GM19238 (cell line): ENCODE results near the gene CHST11.

ENCODE experiments used
- DNase-seq: peaks from one replicate; pipeline ENCODE4 v3.0.0; 2011; ENCODE audit warnings: low spot score; ENCODE audit not compliant: insufficient read length

Gene CHST11

DNA sequence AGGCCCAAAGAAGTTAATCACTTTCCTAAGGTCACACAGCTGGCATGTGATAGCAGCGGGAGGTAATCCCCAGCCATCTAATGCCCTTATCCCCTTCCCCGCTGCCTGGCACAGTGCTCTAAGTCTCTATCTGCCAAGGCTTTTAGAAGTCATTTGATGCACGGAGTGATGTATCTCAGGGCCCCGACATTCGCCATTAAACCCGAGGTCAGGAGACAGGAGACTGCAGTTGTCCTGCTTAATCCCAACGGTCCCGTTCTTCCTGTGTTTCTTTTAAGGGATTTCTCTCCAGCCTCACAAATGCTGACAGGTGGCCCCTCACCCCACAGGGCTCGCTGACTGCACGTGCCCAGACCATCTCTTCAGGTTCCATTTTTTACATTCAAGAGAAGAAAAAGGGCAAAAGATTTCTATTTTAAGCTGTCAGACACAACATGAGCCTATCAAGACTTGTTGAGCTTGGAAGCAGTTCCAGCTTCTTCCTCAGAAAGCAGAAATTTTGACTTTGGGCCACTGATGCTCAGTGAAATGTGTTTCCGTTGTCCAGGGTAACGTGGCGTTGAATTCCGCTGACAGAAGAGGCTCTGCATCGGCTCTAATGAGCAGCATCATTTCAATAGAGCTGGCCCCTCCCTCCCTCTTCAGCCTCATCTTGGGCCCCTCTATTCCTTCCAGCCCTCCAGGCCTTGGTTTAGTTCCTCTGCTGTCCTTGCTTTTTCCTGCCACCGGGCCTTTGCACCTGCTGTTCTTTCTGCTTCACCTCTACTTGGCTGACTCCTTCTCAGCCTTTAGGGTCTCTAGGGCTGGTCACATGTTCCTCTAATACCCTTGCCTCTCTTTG, 171.5 kb downstream of the CHST11 start:
- no peak for DNase-seq

DNA sequence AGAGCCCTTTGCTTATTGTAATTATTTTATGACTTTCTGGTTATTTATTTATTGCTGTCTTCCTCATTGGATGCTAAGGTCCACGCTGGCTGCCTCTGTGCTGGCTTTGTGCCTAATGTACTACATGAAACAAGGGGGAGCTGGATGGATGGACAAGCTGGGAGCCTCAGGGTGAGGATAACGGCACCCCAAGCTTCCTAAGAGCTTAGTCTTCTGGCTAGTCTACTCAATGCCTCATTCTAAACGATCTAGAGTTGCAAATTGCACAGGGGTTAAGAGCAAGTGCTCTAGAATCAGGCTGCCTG, 172.0 kb downstream of the CHST11 start:
- DNase-seq, result no peak

DNA sequence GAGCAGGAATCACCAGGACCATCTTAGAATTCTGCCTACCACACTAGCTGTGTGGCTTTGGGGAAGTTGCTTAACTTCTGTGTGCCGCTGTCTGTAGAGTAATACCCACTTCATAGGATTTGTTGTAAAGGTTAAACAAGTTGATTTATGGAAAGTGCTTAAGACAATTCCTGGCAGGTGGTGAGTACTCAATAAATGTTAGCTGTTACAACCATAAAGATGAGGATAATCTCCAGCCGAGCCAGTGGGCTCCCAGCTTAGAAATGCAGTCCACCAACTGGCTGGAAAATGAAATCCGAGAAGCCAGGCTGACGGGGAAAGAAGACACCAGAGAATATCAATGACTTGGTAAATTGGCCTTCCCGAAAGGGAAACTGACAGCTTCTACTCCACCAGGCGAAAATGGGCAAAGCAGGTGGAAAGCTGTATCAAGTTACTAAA, 173.5 kb downstream of the CHST11 start:
- no peak for DNase-seq

DNA sequence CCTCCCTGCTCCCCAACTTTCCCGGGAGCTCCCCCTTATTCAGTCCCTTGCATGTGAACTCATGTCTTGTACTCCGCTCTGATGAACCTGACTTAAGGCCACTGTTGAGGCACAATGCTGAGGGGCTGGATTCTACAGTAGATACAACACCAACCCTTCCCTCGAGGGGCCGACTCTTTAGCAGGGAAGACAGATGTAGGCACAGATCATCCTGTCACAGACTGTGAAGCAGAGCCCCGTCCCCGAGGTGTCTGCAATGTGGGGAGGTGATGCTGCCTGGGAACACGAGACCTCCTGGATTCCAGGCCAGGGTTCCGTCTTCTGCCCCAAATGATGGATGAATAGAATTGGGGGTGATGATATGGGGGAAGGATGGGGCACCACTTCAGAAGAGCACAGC, 175.1 kb downstream of the CHST11 start:
- no peak for DNase-seq

DNA sequence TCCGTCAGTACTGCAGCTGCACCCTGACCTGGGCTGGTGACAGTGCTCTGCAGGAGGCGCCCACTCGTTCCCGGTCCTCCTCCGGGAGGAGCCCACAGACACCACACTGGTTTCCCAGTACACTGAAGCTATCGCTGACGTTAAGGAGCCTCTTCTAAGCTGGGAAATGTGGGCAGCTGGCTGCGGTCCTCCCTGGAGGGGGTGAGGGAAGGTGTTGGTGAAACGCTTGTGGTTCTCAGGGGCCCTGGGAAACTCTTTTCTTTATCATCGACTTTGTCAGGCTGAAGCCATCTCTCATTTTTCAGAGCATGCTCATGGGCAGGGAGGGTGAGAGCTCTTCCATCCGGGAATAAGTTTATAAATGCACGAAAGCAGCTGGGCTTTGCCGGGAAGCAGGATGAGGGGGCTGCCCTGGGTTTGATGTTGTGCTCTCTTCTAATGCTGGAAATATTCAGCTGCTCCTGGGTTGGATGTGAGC, 176.0 kb downstream of the CHST11 start:
- DNase-seq, result no peak

DNA sequence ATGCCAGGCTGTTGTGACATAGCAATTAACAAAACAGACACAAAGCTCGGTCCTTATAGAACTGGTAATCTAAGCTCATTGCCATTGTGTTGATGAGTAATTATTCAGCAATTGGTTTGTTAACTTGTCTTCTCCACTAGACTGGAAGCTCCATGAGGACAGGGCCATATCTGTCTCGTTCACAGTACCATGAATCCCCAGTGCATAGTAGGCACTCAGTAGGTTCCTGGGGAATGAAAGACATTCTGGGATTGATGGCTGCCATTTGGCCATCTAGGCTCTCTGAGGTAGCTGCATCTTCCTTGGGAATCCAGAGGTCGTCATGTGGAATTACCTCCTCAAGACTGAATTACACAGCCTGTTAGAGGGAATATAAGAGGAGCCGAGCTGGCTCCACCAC, 177.3 kb downstream of the CHST11 start:
- DNase-seq, result no peak

DNA sequence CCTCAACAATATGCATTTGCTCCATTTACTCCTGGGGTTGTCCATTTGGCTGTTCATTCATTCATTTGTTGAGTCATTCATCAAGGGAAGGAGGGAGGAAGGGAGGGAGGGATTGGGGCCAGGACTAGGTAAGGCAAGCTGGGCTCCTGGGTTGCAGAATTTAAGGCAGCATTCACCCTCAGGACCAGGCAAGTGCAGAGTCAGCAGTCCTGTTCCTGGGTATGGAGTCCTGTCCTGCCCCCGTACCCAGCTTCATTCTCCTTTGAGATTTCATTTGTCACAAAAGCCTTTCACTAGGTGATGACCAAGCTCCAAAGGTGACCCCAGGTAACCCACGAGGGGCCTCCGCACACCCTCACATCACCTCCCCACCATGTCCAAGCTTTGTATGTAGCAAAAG, 178.1 kb downstream of the CHST11 start:
- DNase-seq, result no peak

DNA sequence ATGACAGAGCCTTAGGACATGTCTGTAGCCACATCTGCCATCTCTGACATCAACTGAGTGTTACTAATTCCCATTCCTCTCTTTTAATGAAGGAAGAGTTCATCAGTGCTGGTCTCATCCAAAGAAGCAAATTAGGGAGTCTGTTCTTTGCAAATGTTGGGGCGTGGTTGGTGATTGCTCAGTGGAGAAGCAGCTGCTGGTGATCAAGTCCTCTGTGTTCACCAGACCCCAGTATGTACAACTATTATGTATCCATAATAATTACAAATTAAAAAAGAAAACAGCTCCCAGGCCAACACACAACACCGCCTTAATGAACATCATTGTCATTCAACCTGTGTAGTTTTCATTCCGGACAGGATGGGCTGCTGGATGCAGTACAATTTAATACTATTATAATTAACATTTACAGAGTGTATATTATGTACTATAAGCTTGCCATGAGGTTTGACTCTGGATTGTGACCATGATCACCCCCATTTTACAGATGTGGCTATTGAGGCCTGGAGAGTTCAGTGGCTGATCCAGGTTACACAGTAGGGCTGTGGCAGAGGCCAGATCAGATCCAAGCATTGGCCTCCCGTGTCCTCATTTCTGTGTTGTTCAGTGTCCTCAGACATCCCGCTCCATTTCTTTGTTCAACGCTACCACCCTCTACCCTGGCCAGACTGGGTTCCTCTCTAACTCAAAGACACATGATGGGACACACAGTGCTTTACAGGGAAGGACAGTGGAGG, 179.0 kb downstream of the CHST11 start:
- no peak for DNase-seq

DNA sequence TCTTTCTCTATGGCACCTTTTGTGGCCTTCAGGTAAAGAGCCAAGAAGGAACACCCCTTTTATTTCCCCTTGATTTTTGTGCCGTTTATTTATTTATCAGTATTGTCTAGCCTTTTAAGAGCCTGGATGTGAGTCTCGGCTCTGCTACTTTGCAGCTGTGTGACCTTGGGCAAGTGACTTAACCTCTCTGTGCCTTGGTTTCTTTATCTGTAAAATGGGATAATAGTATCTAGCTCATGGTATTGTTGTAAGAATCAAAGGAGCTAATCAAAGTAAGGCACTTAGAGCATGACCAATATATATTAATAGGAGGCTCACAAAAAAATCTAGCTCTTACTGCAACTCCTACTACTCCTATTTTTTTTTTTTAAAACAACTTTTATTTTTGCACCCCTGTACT, 179.7 kb downstream of the CHST11 start:
- no peak for DNase-seq

DNA sequence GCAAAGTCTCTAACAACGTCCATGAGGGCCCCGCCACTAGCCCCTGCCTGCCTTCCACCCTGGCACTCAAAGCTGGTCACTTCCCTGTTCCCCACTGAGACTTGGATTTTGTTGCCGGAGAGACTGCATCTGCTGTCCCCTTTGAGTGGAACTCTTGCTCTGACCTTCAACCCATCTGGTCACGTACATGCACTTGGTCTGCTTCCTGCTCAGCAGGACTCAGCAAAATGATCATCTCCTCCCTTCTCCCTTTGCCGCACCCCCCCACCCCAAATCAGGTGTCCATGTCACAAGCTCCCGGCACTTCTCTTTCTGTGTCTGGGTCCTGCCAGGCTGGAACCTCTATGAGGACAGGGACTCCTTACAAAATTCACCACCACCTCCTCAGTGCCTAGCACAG, 180.9 kb downstream of the CHST11 start:
- no peak for DNase-seq

DNA sequence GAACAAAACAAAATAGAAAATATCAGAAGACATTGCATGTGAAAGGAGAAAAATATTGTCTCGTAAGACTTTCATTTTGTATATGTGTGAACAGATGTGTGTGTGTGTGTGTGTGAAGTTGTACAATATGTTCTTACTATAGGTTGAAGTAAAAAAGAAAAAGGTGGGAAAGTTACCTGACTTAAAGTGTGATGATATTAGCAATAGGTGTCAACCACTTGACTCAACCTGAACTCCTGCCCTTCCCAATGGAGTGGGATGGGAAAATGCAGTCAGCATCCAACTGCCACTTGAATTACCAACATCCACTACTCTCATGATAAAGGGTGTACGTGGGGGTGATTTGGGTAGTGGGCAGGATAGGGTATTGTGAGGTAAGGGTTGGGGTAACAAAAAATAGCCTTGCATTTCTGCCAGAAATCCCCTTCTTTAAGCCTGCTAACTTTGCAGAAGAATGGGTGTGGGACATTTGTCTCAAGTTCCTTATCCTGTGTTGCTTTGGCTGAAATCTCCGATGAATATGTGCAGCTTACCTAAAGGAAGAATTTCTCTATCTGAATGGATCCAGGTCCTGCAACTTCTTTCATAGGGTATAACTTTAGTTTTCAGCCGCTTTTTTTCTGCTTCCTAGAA, 181.6 kb downstream of the CHST11 start:
- DNase-seq, result no peak

DNA sequence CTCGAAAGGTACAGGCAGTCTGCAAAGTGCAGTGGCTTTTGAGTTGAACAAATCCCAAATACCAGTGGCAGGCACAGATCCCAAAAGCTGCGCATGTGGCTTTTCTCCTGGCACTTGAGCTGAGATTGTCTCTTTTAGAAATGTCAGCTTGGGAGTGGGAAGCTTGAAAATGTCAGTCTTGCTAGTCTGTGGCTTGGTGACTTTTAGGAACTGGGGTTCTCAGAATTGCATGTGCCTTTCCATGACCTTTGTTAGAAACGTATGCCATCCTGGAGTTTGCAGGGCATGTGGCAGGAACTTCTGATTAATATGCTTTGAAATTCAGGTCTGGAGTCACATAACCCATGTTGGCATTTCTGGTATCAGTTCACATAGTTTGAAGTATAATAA, 182.1 kb downstream of the CHST11 start:
- DNase-seq, result no peak

DNA sequence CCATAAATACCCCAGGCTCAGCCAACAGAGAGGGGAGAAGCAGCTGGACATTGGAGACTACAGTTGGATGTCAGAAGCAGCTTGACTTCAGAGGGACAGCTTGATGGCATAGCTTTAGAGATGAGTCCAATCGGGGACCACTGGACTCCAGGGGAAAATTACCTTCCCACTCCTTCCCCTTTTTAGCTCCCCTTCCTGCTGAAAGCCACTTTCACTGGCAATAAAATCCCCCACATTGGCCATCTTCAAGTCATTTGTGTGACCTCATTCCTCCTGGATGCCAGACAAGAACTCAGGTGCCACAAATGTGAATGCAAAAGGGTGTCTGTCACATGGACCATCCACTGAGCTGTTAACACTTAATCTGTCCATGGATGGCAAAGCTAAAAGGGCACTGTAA, 184.2 kb downstream of the CHST11 start:
- DNase-seq, result no peak

DNA sequence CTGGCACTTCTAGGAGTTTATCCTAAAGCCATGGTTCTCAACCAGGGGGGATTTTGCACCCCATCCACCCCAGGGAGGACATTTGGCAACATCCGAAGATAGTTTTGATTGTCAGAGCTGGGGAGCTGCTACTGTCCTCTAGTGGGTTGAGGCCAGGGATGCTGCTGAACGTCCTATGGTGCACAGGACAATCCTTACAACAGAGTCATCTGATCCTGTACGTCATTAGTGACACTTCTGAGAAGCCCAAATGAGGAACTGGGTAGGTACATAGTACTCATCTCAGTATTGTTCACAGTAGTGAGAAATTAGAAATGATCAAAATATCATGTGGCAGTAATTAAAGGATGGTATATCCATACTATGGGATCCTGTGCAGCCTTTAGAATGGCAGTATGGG, 185.1 kb downstream of the CHST11 start:
- peak; percentile 61 for DNase-seq

DNA sequence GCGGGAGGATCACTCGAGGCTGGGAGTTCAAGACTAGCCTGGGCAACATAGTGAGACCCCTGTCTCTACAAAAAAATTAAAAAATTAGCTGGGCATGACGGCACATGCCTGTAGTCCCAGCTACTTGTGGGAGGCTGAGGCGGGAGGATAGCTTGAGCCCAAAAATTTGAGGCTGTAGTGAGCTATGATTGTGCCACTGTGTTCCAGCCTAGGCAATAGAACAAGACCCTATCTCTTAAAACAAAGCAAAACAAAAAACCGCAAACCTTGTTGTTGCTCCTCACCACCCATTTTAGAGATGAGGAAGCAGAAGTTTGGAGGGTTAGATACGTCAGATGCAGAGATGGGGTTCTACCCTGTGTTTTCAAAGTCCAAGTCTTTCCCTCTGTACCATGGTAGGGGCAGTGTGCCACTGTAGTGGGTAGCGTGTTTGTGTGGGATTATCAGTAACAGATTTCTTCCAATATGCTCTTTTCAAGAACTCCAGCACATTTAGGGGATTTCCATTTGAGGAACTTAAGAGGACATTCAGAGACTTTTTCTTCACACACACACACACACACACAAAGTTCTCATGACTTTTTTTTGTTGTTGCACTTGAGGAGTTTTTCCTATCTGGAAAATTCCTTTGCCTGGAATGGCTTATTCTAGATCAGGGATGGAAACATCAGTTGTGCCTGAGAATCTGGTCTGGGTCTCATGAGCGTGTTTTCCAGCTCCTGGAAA, 186.5 kb downstream of the CHST11 start:
- peak; percentile 19 for DNase-seq

DNA sequence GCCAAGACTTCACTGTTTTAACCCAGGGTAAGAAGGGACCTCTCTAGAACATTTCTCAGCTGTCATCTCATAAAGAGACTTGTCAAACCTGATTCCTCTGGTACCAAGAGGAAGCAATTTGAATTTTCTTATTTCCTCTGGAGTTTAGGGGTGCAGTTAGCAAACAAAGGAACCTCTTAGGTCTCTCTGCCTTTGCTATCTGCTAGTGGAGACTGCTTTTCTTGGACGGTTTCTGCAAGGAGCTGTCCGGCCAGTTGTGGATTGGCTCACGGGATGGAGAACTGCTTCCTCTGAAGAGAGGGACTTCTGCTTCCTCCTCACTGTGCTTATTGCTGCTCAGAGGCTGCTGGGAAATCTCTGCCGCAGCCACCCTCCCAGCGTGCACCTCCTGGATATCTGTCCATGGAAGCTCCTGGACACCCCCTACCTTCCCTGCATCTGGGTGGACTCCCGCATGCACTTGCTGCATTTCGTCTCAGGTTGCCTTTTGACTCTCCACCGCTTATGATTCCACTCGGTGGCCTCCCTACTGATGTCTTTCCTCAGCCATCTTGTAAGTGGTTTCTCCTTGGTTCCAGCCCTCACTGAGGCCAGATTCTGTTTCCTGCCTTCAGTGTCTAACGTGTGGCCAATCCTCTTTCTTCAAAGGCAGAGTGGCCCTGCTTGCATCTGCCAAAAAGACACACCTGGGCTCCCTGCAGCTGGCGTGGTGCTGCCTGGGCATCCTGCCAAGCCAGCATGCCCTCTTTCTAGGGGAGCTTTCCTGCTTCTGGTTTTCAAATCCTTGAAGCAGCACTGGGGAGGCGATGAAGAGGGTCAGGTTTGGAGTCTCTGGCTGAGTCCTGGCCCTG, 187.3 kb downstream of the CHST11 start:
- peak; percentile 29 for DNase-seq

DNA sequence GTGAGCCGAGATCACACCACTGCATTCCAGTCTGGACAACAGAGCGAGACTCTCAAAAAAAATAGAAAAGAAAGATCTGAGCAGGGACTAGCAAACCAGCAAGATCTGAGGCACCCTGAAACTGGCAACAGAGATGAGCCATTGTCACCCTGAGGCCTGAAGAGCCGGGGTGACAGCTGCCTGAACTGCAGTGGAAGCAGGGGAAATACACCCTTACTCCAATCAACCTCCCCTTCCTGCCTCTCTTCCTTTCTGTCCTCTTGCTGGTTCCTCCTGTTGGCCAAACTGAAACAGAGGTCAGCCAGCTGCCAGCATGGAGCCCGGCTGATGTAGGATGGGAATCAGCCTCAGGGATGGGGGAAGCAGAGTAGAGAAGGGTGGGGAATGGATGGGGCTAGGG, 192.0 kb downstream of the CHST11 start:
- no peak for DNase-seq

DNA sequence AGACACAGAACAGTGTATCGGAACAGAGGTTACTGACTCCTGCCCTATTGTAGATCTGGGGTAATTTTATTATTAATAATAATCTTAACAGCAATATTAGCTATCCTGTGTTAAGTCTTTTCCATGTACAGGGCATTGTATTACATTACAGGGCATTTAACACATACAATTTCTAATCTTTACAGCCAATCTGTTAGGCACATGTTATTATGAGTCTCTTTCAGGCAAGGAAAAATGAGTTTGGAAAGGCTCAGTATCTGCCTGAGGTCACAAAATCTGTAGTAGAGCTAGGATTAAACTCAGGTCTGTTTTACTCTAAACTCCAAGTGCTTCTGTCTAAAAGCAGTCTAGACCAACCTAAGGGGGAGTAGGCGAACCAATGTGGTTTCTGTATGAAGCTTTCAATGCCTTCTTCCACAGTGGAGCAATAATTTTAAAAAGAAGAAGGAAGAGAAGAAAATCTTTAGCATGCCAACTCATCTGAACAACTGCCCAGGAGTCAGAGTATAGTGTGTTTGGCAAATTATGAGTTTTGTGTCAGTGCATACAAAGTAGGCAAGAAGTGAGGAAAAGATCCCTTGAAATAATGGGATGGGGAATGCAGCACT, 192.6 kb downstream of the CHST11 start:
- DNase-seq, result no peak

DNA sequence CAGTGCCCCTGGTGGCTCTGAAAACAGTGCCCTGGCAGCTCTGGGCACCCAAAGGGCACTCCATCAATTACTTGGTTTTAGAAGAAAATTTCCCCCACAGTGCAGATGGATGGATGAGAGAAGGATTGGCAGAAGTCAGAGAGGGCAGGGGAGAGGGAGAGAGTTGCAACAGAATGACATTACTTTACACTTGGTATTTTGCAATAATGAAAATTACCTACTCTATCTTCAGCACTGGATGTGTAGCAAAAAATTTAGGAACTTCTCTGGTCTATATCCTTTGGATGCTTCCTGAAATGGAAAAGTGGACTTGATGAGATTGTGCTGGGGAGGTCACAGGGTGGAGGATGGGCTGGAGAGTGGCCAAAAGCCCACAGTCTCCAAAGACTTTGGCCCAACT, 193.2 kb downstream of the CHST11 start:
- DNase-seq, result no peak

DNA sequence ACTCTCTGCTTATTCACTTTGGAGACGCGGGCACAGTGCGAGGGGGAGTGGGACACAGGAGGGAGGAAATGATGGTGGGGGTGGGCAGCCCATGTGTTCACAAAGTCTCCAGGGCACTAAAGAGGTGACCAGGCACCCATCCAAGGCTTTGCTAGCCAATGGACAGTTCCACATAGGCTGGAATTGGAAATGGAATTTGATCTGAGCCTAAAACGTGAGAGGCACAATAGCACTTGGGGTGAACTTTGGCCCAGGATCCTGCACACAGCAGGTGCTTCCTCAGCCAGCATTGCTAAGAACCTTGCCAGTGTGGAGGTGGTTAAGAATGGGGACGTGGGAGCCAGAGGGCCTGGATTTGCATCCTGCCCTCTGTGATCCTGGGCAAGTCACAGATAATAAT, 193.8 kb downstream of the CHST11 start:
- DNase-seq, result no peak
